DMS 273 treated with DMSO at 0.1 percent for 48 hours (cell line): ENCODE results near the gene ANKUB1.
A peak's percentile ranks its signal among the peaks of the same experiment; 100 is the strongest.

ENCODE experiments used
- DNase-seq: peaks from one replicate; lab custom pipeline; 2025; lab: John Stamatoyannopoulos, UW

Gene ANKUB1

GRCh38 chr3:149763565-149764195 is 28.7 kb downstream of the ANKUB1 start:
- DNase-seq = no peak

DNA sequence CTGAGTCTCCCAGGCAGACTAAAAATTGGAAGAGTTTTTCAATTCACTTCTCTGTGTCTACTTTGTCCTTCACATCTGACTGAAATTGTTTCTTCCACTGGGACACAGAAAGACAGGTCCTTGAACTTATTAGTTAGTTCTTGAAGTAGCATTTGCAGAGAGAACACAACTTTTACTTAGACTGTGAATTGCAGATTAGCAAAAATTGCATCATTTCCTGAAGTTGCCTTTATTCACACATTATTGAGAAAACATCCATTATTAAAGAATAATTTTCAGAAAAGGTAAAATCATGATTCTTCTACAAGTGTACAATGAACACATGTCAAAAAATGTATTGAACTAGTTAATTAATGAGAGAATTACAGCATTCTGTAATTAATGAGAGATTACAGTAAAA is 38.6 kb downstream of the ANKUB1 start:
- no peak for DNase-seq

DNA sequence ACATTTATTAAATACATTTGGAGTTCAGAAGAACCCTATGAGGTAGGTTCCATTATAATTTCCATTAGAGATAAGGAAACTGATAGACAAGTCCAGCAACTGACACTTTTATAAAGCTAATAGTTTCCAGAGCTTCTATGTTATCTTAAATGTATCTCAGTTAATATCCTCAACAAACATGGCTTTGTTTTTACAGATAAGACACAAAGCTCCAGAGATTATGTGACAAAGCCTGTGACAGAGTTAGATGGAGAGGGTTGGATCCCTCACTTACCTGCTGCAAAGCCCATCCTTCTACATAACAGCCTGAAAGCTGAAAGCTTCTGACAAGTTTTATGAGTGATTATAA is 39.6 kb downstream of the ANKUB1 start:
- DNase-seq = no peak

DNA sequence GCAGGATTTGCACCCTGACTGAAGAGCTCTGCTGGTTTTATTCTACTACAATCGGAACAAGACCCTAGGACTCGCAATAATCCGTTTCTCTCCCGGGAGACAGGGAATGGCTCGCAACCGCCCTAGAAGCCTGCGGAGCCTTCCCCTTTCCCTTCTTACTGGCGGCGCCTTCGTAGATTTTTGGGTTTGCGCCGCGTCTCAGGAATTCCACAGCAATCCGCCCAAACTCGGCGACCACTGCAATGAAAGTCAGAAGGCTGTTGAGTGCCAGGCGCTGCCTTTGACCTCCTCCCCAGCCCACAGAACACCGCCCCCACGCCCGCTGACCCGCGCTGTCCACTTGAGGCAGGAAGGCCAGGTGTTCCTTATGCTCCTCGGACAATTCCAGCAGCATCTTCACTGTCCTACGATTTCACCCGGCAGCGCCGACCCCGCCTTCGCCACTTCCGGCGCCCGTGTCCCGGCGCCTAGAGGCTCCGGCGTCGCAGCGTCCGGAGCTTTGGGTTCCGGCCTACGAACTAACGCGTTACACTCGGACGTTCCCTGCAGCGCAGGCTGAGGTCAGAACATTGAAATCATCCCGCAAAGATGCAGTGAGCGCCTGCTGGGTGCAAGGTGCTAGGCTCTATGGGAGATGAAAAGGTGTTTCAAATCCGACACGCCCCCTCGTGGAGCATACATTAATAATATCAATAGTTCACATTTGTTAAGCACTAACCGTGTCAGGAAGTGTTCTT is 40.1 kb downstream of the ANKUB1 start, which contains the start of gene COMMD2:
Gene COMMD2 (minus strand): TSS at position 439 of the 737 bp plus-strand sequence. CDS start 45 bp downstream, at position 394.
- peak; percentile 84 for DNase-seq

DNA sequence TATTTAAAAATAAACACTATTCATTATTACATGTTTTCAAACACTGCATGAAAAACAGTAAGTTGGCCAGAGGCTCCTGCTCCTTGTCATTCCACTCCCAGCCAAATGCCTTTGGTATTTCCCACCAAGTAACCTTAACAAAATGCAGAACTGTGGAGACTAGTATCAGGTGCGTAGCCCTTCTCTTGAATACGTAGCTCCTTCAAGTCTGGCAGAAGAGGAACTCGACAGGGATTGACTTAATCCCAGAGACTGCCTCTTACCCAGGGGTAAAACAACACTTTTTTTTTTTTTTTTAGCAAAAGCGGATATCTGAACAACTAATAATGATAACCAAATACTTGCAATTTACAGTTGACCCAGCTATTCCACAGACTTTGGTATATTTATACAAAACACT is 40.8 kb downstream of the ANKUB1 start:
- no peak for DNase-seq

DNA sequence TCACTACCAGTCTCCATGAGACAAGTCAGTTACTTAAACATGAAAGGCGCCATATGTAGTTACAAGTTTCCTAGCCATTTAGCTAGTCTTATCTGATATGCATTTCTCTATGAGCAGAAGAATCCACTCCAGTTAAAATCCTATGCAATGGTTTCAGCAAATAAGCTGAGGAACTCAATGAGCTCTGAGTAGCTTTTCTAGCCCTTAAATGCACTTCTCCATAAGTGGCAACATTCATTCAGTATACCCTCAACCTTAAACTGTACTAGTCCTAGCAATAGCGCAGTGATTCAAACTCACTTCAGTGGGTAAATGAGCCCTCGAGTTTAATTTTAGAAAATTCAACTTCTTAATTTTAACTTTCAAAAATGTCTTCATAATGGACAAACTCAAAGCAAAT is 47.7 kb downstream of the ANKUB1 start:
- DNase-seq = no peak

DNA sequence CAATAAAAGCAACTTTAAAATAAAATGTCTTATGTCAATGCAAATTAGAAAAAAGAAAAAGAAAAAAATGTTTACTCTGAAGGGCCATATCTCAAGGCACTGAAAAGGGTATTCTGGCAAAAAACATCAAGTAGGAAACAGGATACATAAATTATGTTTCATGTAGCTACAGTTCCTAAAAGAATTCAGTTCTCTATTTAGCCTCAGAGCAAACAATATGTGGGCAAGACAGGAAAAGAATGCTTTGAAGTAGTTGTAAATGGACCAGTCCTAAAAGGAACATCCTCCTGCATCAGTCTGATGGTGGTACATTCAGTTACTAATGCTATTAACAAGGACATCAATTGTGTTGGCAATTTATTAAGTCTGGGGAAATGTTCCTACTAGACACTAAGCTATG is 48.2 kb downstream of the ANKUB1 start:
- no peak for DNase-seq

GRCh38 chr3:149739396-149739795 is 53.0 kb downstream of the ANKUB1 start:
- no peak for DNase-seq

- DNase-seq = no peak
Observed at GRCh38 chr3:149738876-149739275, 53.5 kb downstream of the ANKUB1 start.

- DNase-seq = no peak
Observed at GRCh38 chr3:149736953-149737205, 55.5 kb downstream of the ANKUB1 start.

- no peak for DNase-seq
Observed at GRCh38 chr3:149736175-149736952, 56.0 kb downstream of the ANKUB1 start.

GRCh38 chr3:149732234-149732633 is 60.1 kb downstream of the ANKUB1 start:
- no peak for DNase-seq

DNA sequence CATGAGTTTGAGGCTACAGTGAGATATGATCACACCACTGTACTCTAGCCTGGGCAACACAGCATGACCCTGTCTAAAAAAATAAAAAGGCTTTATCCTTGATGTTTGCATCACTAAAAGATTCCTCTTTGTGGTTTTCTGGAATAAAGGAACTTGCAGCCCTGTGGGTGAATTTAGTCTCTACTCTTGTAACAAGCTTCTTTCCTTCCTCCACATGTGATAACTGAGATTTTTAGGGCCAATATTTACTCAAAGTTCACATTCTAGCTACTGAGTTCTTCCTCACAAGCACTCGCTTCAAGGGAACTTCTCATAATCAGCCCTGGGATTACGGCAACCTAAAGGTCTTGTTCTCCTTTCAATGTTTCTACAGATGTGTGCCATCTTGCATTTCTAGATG is 64.7 kb downstream of the ANKUB1 start:
- DNase-seq = no peak

- DNase-seq = no peak
Observed at GRCh38 chr3:149726716-149727407, 65.5 kb downstream of the ANKUB1 start.

GRCh38 chr3:149723781-149724180 is 68.6 kb downstream of the ANKUB1 start:
- DNase-seq = no peak

GRCh38 chr3:149720918-149721317 is 71.4 kb downstream of the ANKUB1 start:
- no peak for DNase-seq

GRCh38 chr3:149717391-149718056 is 74.8 kb downstream of the ANKUB1 start:
- DNase-seq = peak; percentile 53

- no peak for DNase-seq
Observed at GRCh38 chr3:149716984-149717383, 75.4 kb downstream of the ANKUB1 start.

- no peak for DNase-seq
Observed at GRCh38 chr3:149715247-149715646, 77.1 kb downstream of the ANKUB1 start.

DNA sequence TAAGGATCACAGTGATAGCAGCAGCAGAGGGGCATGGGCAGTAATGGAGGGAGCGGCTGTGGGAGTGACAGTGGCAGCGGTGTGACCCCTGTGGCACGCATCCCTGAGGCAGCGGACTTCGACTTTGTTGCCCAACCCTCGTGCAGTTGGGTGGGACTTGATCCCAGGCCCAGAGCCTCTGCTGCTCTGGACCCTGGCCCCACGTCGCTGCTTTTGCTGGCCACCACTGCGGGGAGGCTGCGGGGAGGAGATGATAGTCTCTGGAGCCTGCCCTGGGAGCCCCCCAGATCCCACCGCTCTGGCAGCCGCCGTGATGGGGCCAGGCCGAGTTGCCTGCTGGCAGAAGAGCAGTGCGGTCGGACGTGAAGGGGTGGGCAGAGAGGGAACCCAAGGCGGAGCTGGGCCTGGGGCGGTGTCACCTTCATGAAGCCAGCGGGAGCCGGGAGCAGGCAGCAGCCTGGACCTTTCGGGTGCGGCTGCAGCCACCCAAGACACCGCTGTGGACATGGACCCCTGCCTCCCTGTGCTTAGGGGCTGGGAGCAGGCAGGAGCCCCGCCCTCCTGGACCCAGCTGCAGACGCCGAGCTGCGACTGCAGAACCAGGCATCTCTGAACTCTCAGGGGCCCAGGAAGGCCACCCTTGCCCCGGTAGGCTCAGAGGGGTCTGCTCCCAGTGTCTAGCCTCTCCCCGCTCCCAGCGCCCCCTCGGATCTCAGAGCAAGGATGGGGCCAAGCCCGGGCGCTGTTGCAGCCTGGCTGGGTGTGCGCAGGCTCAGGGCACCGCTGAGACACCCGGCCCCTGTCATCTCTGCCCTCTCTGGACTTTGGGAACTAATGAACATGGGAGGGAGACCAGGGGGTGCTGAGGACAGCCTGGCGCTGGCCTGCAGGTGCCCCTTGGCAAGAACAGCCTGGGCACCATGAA is 78.4 kb downstream of the ANKUB1 start:
- no peak for DNase-seq
